Measurements from ENCODE around the gene SEC14L3. TPM values are rescaled to one million over a fixed set of nuclear protein-coding genes. Genes with fewer than 3 reads are reported as not detected.

SEC14L3 gene
- total and polyA plus RNA-seq, 2 of the 13 experiments (the other 11 are each of a cell fraction or from before 2014, with no cell fraction given) = not detected

DNA sequence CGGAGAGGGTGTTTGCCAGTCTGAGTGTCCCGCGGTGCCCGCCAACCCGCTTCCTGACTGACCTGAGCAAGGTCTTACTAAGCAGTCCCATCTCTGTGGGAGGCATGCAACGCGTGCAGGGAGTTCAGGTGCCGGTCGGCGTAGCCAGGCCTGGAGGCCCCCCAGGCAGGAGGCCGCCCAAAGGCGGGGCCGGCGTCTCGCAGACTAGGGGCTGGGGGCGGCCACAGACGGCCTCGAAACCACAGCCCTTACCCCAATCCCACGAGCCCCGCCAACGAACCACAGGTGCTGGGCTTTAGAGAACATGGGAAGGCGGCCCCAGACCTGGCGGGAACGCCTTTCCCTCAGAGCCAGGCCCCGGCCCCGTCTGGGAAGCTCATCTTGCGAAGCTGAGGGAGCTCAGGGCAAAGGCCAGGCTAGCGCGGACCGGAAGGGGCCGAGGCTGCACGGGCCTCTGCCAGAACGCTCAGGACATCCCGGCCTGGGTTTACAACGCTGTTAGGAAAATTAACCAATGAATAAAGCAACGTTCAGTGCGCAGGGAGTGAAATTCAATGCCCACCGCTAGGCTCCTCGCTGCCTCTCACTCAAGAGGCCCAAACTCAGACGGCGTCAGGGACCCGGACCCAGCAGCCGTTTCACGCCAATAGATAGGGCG, 48.4 kb downstream of the SEC14L3 start (continued):
- TF ChIP-seq ZNF33B (CRISPR knock-in tag; IDR thresholded peaks at IDR 0.05) = peak; percentile 69; the same call in 1 of the 2 replicates
- TF ChIP-seq PLRG1 (conservative IDR thresholded peaks at IDR 0.05) = no peak
- TF ChIP-seq KDM3A (CRISPR knock-in tag; IDR thresholded peaks at IDR 0.05; ENCODE audit: low read depth) = 0 out of 2 replicates have a peak, but pooled peaks have one; percentile 25
- TF ChIP-seq, protein P1, sequence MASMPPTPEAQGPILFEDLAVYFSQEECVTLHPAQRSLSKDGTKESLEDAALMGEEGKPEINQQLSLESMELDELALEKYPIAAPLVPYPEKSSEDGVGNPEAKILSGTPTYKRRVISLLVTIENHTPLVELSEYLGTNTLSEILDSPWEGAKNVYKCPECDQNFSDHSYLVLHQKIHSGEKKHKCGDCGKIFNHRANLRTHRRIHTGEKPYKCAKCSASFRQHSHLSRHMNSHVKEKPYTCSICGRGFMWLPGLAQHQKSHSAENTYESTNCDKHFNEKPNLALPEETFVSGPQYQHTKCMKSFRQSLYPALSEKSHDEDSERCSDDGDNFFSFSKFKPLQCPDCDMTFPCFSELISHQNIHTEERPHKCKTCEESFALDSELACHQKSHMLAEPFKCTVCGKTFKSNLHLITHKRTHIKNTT (CRISPR knock-in tag; IDR thresholded peaks at IDR 0.05) = 0 out of 2 replicates have a peak, but pooled peaks have one; percentile 68
- no peak for TF ChIP-seq SOX6 (IDR thresholded peaks at IDR 0.05)
- TF ChIP-seq SOX6 (CRISPR knock-in tag; IDR thresholded peaks at IDR 0.05) = peak; percentile 63
- 0 out of 2 replicates have a peak, but pooled peaks have one; percentile 76 for TF ChIP-seq CCDC6 (CRISPR knock-in tag; IDR thresholded peaks at IDR 0.05)
- no peak for TF ChIP-seq ARNT (IDR thresholded peaks at IDR 0.05)
- TF ChIP-seq SKIL (CRISPR knock-in tag; IDR thresholded peaks at IDR 0.05; ENCODE audit: borderline replicate concordance) = peak; percentile 42; the same call in 1 of the 2 replicates
- no peak for TF ChIP-seq ZNF572 (CRISPR knock-in tag; IDR thresholded peaks at IDR 0.05)
- TF ChIP-seq HNRNPH1 (optimal IDR thresholded peaks at IDR 0.05; ENCODE audit: low read depth, low read length) = no peak
- TF ChIP-seq CBX2 (IDR thresholded peaks at IDR 0.05; ENCODE audit: low read depth, low read length) = no peak
- 0 out of 2 replicates have a peak, but pooled peaks have one; percentile 28 for TF ChIP-seq CBX2 (CRISPR knock-in tag; IDR thresholded peaks at IDR 0.05; ENCODE audit: low read depth)
- no peak for TF ChIP-seq ZNF124 (CRISPR knock-in tag; IDR thresholded peaks at IDR 0.05)
- TF ChIP-seq ZNF331 (CRISPR knock-in tag; IDR thresholded peaks at IDR 0.05) = no peak; the same call in 1 of the 2 replicates
- no peak for TF ChIP-seq ZNF263 (CRISPR knock-in tag; IDR thresholded peaks at IDR 0.05)
- TF ChIP-seq, protein P2, sequence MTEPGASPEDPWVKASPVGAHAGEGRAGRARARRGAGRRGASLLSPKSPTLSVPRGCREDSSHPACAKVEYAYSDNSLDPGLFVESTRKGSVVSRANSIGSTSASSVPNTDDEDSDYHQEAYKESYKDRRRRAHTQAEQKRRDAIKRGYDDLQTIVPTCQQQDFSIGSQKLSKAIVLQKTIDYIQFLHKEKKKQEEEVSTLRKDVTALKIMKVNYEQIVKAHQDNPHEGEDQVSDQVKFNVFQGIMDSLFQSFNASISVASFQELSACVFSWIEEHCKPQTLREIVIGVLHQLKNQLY (CRISPR knock-in tag; IDR thresholded peaks at IDR 0.05) = no peak
- TF ChIP-seq, protein P3, sequence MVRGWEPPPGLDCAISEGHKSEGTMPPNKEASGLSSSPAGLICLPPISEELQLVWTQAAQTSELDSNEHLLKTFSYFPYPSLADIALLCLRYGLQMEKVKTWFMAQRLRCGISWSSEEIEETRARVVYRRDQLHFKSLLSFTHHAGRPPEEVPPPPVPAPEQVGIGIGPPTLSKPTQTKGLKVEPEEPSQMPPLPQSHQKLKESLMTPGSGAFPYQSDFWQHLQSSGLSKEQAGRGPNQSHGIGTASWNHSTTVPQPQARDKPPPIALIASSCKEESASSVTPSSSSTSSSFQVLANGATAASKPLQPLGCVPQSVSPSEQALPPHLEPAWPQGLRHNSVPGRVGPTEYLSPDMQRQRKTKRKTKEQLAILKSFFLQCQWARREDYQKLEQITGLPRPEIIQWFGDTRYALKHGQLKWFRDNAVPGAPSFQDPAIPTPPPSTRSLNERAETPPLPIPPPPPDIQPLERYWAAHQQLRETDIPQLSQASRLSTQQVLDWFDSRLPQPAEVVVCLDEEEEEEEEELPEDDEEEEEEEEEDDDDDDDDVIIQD (CRISPR knock-in tag; IDR thresholded peaks at IDR 0.05; ENCODE audit: low read depth) = no peak
- TF ChIP-seq HOXD1 (CRISPR knock-in tag; IDR thresholded peaks at IDR 0.05) = 0 out of 2 replicates have a peak, but pooled peaks have one; percentile 53
- TF ChIP-seq, protein P4, sequence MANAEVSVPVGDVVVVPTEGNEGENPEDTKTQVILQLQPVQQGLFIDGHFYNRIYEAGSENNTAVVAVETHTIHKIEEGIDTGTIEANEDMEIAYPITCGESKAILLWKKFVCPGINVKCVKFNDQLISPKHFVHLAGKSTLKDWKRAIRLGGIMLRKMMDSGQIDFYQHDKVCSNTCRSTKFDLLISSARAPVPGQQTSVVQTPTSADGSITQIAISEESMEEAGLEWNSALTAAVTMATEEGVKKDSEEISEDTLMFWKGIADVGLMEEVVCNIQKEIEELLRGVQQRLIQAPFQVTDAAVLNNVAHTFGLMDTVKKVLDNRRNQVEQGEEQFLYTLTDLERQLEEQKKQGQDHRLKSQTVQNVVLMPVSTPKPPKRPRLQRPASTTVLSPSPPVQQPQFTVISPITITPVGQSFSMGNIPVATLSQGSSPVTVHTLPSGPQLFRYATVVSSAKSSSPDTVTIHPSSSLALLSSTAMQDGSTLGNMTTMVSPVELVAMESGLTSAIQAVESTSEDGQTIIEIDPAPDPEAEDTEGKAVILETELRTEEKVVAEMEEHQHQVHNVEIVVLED (CRISPR knock-in tag; IDR thresholded peaks at IDR 0.05; ENCODE audit: borderline replicate concordance) = no peak

Data from HepG2 (cell line).